ENCODE measurements around the gene ATIC.

ATIC gene

DNA sequence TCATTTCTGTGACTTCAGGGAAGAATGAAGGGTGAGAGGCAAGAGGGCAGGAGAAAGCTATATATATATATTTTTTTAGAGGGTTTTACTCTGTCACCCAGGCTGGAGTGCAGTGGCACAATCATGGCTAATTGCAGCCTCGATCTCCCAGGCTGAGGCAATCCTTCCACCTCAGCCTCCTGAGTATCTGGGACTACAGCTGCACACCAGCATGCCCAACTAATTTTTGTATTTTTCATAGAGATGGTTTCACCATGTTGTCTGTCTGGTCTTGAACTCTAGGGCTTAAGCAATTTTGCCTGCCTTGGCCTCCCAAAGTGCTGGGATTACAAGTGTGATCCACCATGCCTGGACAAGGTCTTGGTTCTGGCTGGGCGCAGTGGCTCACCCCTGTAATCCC lies 3.4 kb downstream of the ATIC start:
- no peaks in the 10 kb centered on the region for H3K27me3 ChIP-seq
- H3K27ac ChIP-seq = no peak overlapping the region
- no peak for DNase-seq
- TF ChIP-seq, protein P1, sequence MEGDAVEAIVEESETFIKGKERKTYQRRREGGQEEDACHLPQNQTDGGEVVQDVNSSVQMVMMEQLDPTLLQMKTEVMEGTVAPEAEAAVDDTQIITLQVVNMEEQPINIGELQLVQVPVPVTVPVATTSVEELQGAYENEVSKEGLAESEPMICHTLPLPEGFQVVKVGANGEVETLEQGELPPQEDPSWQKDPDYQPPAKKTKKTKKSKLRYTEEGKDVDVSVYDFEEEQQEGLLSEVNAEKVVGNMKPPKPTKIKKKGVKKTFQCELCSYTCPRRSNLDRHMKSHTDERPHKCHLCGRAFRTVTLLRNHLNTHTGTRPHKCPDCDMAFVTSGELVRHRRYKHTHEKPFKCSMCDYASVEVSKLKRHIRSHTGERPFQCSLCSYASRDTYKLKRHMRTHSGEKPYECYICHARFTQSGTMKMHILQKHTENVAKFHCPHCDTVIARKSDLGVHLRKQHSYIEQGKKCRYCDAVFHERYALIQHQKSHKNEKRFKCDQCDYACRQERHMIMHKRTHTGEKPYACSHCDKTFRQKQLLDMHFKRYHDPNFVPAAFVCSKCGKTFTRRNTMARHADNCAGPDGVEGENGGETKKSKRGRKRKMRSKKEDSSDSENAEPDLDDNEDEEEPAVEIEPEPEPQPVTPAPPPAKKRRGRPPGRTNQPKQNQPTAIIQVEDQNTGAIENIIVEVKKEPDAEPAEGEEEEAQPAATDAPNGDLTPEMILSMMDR (IDR thresholded peaks at IDR 0.05) = no peak
- no peaks in the 10 kb centered on the region for H3K9me3 ChIP-seq
- peaks cover 21 to 29% (median 28%) of the 10 kb centered on the region in 3 donors for H3K36me3 ChIP-seq
- peaks cover 0 to 17% (median 5%) of the 10 kb centered on the region in 4 donors for H3K4me1 ChIP-seq
- intact Hi-C loops (cut with DNase I; ENCODE audit: low total_unique reads) = no loop called here
- H3K4me3 ChIP-seq = no peak overlapping the region

DNA sequence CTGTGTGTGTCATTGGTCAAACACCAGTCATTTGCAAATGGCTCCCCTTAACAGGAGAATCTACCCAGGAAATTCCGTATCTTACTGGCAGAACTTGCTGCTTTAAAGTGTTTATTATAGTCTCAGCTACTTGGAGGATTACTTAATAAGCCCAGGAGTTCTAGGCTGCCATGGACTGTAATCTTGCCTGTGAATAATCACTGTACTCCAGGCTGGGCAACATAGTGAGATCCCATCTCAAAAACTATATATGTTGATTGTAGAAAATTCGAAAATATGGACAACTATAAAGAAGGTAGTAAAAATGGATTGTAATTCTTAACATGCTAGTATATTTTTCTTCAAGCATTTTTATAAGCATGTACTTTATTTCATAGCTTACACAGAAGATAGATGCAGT lies 4.5 kb downstream of the ATIC start:
- H3K9me3 ChIP-seq = no peaks in the 10 kb centered on the region
- no peak overlapping the region for H3K4me3 ChIP-seq
- no peak overlapping the region for H3K27ac ChIP-seq
- H3K36me3 ChIP-seq = peaks cover 30 to 39% (median 38%) of the 10 kb centered on the region in 3 donors
- intact Hi-C loops (cut with DNase I; ENCODE audit: low total_unique reads) = no loop called here
- no peak for DNase-seq
- no peaks in the 10 kb centered on the region for H3K27me3 ChIP-seq
- TF ChIP-seq, protein P1 (IDR thresholded peaks at IDR 0.05) = no peak
- peaks cover 0 to 13% (median 5%) of the 10 kb centered on the region in 4 donors for H3K4me1 ChIP-seq

DNA sequence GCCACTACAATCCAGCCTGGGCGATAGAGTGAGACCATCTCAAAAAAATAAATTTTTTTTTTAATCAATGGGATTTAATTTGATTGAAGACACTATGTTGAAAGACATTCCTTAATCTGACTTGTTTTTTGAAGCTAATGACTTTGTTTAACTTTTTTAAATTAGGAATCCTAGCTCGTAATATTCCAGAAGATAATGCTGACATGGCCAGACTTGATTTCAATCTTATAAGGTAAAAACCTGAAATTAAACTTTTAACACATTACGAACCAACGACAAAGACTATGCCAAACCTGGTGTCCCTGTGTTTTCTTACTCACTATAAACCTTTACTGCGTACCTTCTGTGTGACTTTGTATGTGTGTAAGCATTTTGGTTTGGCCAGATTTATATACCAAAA lies 7.6 kb downstream of the ATIC start:
- H3K27me3 ChIP-seq = no peaks in the 10 kb centered on the region
- TF ChIP-seq, protein P1 (IDR thresholded peaks at IDR 0.05) = no peak
- no peak for DNase-seq
- H3K36me3 ChIP-seq = peaks cover 50 to 53% (median 53%) of the 10 kb centered on the region in 3 donors
- H3K4me1 ChIP-seq = no peaks in the 10 kb centered on the region
- H3K4me3 ChIP-seq = no peak overlapping the region
- H3K27ac ChIP-seq = no peak overlapping the region
- H3K9me3 ChIP-seq = no peaks in the 10 kb centered on the region
- intact Hi-C loops (cut with DNase I; ENCODE audit: low total_unique reads) = no loop called here

DNA sequence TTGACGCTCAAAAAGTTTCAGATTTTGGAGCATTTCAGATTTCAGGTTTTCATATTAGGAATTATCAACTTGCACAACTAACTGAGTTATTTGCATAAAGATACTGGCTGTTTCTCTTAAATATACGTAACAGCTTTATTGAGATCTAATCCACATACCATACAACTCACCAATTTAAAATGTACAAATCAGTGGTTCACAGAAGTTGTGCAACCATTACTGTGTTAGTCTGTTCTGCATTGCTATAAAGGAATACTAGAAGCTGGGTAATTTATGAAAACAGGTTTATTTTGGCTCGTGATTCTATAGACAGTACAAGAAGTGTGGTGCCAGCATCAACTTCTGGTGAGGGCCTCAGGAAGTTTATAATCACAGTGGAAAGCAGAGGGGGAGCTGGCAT lies 8.2 kb downstream of the ATIC start:
- Histone ChIP-seq H3K27me3 (no peaks in the 10 kb centered on the region), H3K9me3 (no peaks in the 10 kb centered on the region), H3K4me1 (no peaks in the 10 kb centered on the region), H3K27ac (no peak overlapping the region), H3K4me3 (no peak overlapping the region), H3K36me3 (peaks cover 50 to 53% (median 53%) of the 10 kb centered on the region in 3 donors)
- TF ChIP-seq, protein P1 (IDR thresholded peaks at IDR 0.05) = no peak
- DNase-seq = no peak
- intact Hi-C loops (cut with DNase I; ENCODE audit: low total_unique reads) = no loop called here

DNA sequence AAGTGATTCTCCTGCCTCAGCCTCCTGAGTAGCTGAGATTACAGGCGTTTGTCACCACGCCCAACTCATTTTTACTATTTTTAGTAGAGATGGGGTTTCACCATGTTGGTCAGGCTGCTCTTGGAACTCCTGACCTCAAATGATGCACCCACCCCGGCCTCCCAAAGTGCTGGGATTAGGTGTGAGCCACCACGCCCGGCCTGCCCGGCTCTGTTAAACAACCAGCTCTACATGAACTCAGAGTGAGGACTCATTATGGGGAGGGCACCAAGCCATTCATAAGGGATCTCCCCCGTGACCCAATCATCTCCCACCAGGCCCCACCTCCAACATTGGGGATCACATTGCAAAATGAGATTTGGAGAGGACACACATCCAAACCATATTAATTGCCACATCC lies 8.8 kb downstream of the ATIC start:
- TF ChIP-seq, protein P1 (IDR thresholded peaks at IDR 0.05) = no peak
- no peaks in the 10 kb centered on the region for H3K9me3 ChIP-seq
- no peak overlapping the region for H3K4me3 ChIP-seq
- DNase-seq = no peak
- intact Hi-C loops (cut with DNase I; ENCODE audit: low total_unique reads) = no loop called here
- no peaks in the 10 kb centered on the region for H3K27me3 ChIP-seq
- peaks cover 53 to 56% (median 53%) of the 10 kb centered on the region in 3 donors for H3K36me3 ChIP-seq
- no peaks in the 10 kb centered on the region for H3K4me1 ChIP-seq
- no peak overlapping the region for H3K27ac ChIP-seq

DNA sequence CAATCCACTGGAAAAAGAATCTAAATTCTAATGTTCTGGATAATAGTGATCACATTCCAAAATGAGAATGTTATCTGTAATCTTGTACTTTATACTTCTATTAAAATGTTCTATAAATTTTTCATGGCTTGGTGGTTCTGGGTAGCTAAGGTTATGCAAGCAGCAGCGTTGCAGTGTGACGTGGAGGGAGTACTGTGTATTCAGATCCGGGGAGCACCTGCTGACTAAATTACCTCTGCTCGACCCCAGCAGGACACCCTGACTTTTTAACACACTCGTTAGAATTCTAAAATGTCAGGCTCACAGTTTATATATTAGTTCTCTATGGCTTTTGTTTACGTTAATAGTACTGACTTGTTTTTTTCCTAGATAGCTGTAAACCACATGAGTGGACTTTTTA lies 13.0 kb downstream of the ATIC start:
- DNase-seq = no peak
- H3K36me3 ChIP-seq = peaks cover 60 to 64% (median 64%) of the 10 kb centered on the region in 3 donors
- intact Hi-C loops (cut with DNase I; ENCODE audit: low total_unique reads) = no loop called here
- H3K9me3 ChIP-seq = no peaks in the 10 kb centered on the region
- TF ChIP-seq, protein P1 (IDR thresholded peaks at IDR 0.05) = no peak
- no peaks in the 10 kb centered on the region for H3K4me1 ChIP-seq
- H3K27ac ChIP-seq = no peak overlapping the region
- H3K27me3 ChIP-seq = no peaks in the 10 kb centered on the region
- no peak overlapping the region for H3K4me3 ChIP-seq
